PC-9 (cell line): Measurements from ENCODE around the gene MAP3K5.

Experiments
- EZH2 ChIP-seq: fragments of 200-600 bp; sonication (generic); IDR thresholded peaks from 2 replicates; pipeline ENCODE4 v1.8.0; 2017; ENCODE audit warnings: antibody characterized with exemption, low read depth
- TF ChIP-seq, protein P1 (sequence below): fragments of 200-600 bp; sonication (generic); conservative IDR thresholded peaks from 2 replicates; pipeline ENCODE4 v1.6.1; 2017; ENCODE audit warnings: mixed run types, antibody characterized with exemption, mild to moderate bottlenecking, moderate library complexity

DNA sequence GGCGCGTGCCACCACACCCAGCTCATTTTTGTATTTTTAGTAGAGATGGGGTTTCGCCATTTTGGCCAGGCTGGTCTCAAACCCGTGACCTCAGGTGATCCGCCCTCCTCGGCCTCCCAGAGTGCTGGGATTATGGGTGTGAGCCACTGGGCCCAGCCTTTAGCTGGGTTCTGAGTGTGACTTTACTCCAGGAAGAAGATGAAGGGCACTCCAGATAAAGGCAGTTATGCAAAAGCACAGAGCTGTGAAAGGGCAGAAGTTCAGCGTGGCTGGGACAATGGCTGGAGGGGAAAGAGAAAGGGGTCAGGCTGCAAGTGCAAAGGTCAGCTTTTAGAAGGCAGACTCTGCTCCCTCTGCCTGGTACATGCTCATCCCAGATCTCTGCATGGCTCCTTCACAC lies 39.7 kb downstream of the MAP3K5 start:
- TF ChIP-seq, protein P1, sequence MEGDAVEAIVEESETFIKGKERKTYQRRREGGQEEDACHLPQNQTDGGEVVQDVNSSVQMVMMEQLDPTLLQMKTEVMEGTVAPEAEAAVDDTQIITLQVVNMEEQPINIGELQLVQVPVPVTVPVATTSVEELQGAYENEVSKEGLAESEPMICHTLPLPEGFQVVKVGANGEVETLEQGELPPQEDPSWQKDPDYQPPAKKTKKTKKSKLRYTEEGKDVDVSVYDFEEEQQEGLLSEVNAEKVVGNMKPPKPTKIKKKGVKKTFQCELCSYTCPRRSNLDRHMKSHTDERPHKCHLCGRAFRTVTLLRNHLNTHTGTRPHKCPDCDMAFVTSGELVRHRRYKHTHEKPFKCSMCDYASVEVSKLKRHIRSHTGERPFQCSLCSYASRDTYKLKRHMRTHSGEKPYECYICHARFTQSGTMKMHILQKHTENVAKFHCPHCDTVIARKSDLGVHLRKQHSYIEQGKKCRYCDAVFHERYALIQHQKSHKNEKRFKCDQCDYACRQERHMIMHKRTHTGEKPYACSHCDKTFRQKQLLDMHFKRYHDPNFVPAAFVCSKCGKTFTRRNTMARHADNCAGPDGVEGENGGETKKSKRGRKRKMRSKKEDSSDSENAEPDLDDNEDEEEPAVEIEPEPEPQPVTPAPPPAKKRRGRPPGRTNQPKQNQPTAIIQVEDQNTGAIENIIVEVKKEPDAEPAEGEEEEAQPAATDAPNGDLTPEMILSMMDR = no peak
- TF ChIP-seq EZH2 = no peak
